GM20431 (cell line): ENCODE results near the gene ZNF470.

ENCODE experiments used
- in situ Hi-C: fragments of 300-500 bp; cut with MseI, MboI; formaldehyde crosslinking; loops from one replicate; pipeline ENCODE4 v1.15.0; 2020; ENCODE audit warnings: low sequenced_read_pairs; ENCODE audit not compliant: unreplicated experiment

The ZNF470 gene

DNA sequence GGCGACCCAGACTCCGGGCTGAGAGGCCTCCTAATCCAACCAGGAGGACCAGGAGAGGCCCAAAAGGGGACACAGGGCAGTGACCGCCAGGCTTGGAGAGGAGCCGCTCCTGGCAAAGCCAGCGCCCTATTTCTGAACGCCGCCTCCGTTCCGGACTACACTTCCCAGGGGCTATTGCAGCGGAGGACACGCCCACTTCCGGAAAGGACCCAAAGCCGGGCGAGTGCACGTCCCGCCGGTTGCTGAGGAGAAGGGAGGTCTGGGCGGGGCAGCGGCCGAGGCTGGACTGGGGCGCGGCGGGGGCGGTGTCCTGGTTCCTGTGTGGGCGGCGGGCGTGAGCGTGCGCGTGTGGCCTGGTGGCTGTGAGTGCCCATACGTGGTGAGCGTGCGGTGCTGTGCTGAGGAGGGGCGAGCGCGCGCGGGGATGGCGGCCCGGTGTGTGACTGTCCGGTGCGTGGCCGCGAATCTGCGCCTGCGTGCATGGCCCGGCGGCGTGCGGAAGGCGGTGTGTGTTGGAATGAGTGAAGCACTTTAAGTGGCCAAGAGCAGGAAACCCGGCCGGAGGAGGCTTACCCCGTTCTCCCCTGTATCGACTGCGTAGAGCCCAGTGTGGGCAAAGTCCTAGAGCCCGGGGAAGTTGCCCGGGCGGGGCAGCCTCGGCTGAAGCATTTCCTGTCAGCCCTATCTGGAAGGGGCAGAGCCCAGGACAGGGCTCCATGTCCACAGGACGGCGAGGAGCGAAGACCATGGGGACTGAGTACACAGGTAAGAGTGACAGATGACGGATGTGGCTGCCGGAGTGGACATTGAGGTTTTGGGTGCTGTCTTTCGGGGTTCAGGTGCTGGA is at the start of gene ZNF470:
Gene ZNF470 (plus strand): TSS at position 195 of the 847 bp plus-strand sequence. CDS start 2,844 bp downstream, outside the sequence.
- in situ Hi-C loops = no loop called here

DNA sequence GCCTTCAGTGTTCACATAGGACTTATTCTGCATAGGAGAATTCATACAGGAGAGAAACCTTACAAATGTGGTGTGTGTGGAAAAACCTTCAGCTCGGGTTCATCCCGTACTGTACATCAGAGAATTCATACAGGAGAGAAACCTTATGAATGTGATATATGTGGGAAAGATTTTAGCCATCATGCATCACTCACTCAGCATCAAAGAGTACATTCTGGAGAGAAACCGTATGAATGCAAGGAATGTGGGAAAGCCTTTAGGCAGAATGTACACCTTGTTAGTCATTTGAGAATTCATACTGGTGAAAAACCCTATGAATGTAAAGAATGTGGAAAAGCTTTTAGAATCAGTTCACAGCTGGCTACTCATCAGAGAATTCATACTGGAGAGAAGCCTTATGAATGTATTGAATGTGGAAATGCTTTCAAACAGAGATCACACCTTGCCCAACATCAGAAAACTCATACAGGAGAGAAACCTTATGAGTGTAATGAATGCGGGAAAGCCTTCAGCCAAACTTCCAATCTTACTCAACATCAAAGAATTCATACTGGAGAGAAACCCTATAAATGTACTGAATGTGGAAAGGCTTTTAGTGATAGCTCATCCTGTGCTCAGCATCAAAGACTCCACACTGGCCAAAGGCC is 41.9 kb upstream of the ZNF470 start:
- in situ Hi-C loops = no loop called here

DNA sequence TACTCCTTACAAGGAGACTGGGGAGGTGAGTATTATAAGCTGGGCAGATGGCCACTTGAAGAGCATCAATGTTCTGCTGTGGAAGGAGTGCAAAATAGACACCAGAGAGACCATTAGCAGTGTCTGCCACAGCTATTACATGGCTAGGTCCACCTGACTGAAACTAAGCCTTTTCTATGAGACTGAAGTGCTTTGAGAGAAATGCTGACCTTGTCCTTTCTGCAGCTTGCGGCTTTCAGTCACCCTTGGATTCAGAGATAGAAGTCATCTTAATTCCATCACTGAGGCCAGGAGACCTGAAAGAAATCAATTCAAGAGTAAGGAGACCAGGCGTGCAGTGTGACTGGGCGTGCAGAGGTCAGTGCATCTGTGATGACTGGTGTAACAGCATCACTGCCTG is 29.8 kb upstream of the ZNF470 start:
- in situ Hi-C loops = no loop called here

DNA sequence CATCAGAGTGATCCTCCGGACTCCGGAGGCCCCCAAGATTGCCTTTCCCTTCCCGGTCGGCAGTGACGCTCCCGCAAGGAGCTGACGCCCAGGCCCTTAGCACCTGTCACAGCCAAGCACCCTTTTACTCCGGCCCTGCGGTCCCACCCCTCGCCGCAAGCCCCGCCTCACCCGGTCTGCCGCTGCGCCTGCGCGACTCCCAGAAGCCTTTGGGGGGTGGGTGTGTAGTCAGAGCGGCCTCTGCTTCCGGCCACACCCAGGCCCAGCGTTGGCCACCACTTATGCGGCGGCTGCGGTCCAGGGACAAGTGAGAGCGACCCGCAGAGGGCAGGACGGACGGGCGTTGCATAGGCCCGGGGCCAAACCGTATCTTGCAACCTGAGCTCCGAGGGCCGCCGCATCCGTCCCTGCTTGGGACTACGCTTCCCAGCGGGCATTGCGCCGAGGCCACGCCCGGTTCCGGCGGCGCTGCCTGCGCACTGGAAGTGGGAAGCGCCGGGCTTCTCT is 29.0 kb upstream of the ZNF470 start:
- in situ Hi-C loops = no loop called here

DNA sequence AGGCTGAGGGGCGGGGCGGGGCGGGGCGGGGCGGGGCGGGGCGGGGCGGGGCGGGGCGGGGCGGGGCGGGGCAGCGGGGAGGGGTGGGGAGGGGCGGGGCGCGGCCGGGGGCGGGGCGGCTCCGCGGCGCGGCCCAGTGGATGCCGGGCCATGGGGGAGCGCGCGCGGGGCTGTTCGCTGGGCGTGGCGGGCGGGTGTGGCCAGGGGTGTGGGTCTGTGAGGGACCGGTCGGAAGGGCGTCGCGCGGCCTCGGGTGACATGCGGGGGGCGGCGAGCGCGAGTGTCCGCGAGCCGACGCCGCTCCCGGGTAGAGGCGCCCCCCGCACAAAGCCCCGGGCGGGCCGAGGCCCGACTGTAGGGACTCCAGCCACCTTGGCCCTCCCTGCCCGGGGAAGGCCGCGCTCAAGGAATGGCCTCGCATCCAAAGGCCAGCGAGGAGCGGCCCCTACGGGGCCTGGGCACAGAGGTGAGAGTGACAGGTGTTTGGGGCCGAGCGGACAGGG is 28.5 kb upstream of the ZNF470 start, which contains the start of gene ZFP28:
Gene ZFP28 (plus strand): TSS at position 188 of the 503 bp plus-strand sequence. CDS start 71 bp downstream, at position 259.
- in situ Hi-C loops = no loop called here

DNA sequence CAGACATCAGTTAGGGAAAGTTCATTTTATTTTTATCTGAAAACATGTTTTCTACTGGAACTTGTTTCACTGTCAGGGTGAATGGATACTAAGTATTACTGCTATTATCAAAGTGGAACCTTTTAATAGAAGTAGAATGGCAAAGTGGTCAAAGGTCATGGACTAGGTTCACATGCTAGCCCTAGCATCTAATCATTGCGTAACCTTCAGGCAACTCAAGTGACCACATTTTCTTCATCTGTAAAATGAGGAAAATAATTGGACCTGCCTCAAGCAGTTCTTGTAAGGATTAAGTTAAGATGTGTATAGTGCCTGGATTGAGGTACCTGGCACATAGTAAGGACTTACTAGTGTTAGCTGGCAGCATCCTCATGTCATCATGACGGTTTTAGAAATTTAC is 23.5 kb upstream of the ZNF470 start:
- in situ Hi-C loops = no loop called here

DNA sequence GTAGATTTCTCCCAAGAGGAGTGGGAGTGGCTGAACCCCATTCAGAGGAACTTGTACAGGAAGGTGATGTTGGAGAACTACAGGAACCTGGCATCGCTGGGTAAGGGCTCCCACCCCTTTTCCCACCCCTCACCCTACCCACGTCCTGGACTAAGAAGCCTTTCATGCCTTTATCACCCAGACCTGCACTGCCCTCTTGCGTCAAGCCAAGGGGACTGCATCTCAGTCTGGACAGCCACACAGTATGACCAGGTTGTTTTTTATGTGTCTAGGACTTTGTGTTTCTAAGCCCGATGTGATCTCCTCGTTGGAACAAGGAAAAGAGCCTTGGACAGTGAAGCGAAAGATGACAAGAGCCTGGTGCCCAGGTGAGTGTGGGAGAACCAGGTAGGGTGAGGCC is 19.7 kb upstream of the ZNF470 start:
- in situ Hi-C loops = no loop called here

DNA sequence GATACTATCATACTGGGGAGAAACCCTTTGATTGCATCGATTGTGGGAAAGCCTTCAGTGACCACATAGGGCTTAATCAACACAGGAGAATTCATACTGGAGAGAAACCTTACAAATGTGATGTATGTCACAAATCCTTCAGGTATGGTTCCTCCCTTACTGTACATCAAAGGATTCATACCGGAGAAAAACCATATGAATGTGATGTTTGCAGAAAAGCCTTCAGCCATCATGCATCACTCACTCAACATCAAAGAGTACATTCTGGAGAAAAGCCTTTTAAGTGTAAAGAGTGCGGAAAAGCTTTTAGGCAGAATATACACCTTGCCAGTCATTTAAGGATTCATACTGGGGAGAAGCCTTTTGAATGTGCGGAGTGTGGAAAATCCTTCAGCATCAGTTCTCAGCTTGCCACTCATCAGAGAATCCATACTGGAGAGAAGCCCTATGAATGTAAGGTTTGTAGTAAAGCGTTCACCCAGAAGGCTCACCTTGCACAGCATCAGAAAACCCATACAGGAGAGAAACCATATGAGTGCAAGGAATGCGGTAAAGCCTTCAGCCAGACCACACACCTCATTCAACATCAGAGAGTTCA is 12.9 kb upstream of the ZNF470 start:
- in situ Hi-C loops = no loop called here

DNA sequence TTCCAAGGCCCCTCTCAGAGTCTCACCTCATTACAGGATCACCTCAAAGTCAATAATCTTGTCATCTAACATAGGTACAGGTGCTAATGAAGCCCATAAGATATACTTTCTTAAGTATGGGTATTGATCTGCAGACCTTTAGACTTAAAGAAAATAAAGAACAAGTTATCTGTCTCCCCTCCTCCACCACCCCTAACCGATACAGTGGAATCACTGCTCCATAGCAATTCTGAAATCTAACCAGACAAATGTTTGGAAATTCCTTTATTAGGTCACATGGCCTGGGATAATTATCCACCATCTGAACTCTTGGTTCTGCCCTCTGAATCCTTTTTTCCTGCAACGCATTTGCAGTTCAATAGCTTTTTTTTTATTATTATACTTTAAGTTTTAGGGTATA is 4.5 kb upstream of the ZNF470 start:
- in situ Hi-C loops = no loop called here

DNA sequence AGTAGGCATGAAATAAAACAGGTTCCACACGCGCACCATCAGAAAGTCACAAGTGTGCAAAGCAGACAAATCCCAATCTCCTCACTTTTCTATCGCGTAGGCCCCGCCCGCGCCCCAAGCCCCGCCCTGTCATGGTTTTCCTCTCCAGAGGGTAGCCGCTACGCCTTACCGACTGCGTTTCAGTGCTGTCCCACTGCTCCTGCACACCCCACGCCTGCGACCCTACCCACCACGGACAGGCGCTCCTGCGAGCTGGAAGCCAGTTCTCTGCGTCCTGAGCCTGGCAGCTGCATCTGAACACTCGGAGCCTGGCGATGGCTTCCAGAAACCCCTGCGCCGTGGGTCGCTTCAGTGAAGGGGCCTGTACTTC is 379 bp upstream of the ZNF470 start:
- in situ Hi-C loops = no loop called here

DNA sequence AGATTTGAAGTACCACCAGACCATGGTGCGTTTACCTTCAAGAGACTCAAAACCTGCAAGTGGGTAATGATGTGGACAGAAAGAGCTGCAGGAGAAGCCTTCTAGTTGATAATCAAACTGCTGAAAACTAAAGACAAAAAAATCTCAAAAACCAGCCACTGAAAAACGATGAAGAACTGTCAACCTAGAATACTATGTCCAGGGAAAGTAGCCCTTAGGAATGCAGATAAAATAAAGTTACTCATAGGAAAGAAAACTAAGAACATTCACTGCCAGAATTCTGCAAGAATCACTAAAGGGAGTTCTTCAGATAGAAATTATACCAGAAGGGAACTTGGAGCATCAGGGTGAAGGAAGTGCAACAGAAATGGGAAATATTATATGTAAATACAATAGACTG is 5.3 kb downstream of the ZNF470 start:
- in situ Hi-C loops = no loop called here

DNA sequence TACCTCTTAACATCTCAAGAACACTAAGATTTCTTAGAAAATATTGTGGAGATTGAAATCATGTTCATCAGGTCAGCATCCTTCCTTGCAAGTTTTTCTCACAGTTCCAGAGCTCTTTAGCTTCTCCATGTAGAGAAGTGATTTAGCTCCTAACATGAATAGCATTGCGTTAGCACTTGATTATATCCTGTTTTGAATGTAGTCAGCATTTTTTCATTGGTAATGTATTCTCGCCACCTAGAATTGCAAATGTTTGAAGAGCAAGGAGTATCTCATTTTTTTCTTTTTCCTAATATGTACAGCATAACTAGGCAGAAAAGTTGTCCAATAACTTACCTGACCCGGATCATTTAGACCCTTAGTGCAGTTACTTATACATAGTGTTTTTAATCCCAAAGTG is 6.6 kb downstream of the ZNF470 start:
- in situ Hi-C loops = no loop called here

DNA sequence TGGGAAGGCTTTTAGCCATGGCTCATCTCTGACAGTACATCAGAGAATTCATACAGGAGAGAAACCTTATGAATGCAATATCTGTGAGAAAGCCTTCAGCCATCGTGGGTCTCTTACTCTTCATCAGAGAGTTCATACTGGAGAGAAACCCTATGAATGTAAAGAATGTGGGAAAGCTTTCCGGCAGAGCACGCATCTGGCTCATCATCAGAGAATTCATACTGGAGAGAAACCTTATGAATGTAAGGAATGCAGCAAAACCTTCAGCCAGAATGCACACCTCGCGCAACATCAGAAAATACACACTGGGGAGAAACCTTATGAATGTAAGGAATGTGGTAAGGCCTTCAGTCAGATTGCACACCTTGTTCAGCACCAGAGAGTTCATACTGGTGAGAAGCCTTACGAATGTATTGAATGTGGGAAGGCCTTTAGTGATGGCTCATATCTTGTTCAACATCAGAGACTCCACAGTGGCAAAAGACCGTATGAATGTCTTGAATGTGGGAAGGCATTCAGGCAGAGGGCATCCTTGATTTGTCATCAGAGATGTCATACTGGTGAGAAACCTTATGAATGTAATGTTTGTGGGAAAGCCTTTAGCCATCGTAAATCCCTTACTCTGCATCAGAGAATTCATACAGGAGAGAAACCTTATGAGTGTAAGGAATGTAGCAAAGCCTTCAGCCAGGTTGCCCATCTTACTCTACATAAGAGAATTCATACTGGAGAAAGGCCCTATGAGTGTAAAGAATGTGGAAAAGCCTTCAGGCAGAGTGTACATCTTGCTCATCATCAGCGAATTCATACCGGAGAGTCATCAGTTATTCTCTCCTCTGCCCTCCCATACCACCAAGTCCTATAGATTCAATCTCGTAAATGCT is 10.7 kb downstream of the ZNF470 start:
- in situ Hi-C loops = no loop called here

DNA sequence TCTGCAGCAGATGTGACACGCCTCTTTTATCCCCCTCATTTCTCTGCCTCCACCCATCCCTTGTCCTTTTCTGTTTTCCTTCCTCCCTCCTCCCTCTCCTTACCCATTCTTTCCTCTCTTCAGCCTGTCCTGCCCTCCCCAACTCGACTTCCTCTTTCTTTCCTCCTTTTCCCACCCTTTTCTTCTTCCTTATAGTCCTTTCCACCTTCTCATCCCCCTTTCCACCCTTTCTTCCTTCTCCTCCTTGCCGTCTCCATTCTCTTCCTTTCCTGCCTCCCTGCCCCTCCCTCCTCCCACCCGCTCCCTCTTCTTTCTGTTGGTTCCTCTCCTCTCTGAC is 27.1 kb downstream of the ZNF470 start:
- in situ Hi-C loops = no loop called here

DNA sequence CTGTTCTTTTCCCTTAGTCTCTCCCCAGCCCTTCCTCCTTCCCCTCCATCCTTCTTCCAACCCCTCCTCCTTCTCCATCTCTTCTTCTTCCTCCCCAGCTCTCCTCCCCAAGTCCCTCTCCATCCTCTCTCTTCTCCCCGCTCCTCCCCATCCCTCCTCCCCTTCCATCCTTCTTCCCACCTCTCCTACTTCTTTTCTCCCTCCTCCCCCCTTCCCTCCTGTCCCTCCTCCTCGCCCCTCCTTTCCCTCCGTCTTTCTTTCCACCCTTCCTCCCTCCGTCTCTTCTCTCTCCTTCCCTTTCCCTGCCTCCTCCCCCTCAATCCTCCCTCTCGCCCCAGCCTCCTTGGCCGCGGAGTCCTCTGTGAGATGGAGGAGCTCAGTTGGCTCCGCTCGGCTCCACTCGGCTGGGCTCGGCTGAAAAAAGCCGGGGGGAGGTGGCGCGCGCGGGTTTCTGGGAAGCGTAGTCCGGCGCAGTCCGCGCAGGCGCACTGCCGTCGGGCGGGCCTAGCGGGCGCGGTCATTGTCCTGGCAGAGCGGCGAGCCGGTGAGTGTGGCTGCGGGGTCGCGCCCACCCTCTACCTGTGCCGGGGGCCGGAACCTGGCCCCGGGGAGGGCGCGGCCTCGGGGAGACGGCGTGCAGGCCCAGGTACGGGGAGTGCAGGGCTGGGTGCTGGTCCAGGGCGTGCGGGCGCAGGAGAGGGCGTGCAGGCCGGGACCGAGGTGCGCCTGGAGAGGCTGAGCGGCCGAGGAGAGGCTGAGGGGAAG is 27.7 kb downstream of the ZNF470 start, which contains the start of gene ZNF71:
Gene ZNF71 (plus strand): TSS at position 520 of the 765 bp plus-strand sequence. CDS start 6,257 bp downstream, outside the sequence.
- in situ Hi-C loops = no loop called here

DNA sequence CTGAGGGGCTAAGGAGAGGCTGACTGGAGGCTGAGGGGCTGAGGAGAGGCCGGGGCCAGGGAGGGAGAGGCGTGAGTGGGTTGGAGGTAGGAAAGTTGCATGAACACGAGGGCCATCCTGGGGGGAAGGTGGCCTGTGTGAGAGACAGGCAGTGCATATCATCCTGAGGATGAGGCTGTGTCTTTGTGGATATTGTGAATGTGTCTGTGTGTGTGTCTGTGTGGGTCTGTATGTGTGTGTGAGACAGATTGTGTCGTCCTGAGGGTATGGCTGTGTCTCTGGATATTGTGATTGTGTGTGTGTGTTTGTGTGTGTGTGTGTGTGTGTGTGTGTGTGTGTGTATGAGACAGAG is 28.3 kb downstream of the ZNF470 start:
- in situ Hi-C loops = no loop called here

DNA sequence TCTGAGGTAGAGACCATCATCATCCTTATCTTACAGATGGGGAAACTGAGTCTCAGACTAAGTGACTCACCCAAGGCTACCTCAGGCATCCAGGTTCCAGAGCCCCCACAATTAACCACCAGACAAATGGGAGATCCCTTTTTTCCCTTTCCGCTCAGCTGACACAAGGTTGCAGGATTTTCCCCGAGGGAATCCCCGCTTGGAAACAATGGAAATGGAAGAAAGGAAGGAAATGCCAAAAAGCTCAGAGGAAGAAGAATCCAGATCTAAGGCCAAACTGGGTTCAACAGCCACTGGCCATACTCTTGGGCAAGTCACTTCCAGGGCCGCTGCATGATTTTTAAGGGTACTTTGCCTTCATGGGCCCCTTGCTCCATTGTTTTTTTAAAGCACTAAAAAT is 29.4 kb downstream of the ZNF470 start:
- in situ Hi-C loops = no loop called here

DNA sequence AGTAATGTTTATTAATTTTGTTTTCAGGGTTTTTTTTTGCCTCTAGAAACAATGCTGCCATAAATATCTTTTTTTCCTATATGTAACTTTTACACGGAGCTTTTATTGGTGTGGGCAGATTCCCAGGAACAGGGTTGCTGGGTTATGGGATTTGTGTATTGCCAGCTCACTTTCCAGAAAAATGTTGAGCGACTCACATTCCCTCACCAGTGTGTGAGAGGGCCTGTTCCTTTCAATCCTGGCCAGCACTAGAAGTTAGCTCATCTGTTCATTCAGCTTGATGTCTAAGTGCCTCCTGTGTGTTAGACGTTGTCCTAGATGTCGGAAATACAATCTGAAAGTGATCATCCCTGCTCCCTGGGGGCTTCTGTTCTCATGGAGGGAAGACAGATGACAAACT is 30.4 kb downstream of the ZNF470 start:
- in situ Hi-C loops = no loop called here

DNA sequence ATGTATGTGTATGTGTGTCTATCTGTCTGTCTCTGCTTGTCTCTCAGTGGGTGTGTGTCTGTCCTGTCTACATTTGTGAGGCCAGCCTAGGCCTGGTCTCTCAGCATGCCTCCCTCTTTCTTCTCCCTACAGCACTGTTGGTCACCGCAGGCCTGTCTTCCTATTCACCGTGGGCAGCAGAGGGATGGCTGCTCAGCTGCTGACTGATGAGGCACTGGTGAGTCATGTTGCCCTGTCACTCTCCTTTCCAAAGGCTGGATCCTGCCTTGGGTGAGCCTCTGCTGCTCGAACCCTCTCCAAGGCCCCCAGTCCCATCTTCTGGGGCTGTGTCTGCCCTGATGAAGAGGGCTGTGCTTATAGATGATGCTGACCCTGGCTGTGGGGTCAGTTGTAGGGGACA is 34.1 kb downstream of the ZNF470 start:
- in situ Hi-C loops = no loop called here
